ENCODE data around the gene ZNF664.

The ZNF664 gene

GRCh38 chr12:124010687-124011086, 37.7 kb downstream of the ZNF664 start:
- no peak for DNase-seq (ENCODE audit: low spot score)

- no peak for DNase-seq (ENCODE audit: low spot score)
These were observed 38.6 kb downstream of the ZNF664 start for GRCh38 chr12:124011435-124012115.

GRCh38 chr12:124013073-124013472, 40.1 kb downstream of the ZNF664 start:
- DNase-seq (ENCODE audit: low spot score) = no peak

- DNase-seq (ENCODE audit: low spot score) = no peak
These were observed 42.8 kb downstream of the ZNF664 start for GRCh38 chr12:124015494-124016461.

GRCh38 chr12:124017064-124017463, 44.0 kb downstream of the ZNF664 start:
- no peak for DNase-seq (ENCODE audit: low spot score)

GRCh38 chr12:124018539-124018938, 45.5 kb downstream of the ZNF664 start:
- no peak for DNase-seq (ENCODE audit: low spot score)

- no peak for DNase-seq (ENCODE audit: low spot score)
These were observed 46.1 kb downstream of the ZNF664 start for GRCh38 chr12:124019115-124019514.

- DNase-seq (ENCODE audit: low spot score) = no peak
These were observed 47.5 kb downstream of the ZNF664 start for GRCh38 chr12:124020514-124020949.

GRCh38 chr12:124021007-124021406, 48.0 kb downstream of the ZNF664 start:
- no peak for DNase-seq (ENCODE audit: low spot score)

GRCh38 chr12:124022161-124022560, 49.1 kb downstream of the ZNF664 start:
- DNase-seq (ENCODE audit: low spot score) = no peak

- DNase-seq (ENCODE audit: low spot score) = no peak
These were observed 51.3 kb downstream of the ZNF664 start for GRCh38 chr12:124024263-124024678.

GRCh38 chr12:124024776-124025175, 51.8 kb downstream of the ZNF664 start:
- no peak for DNase-seq (ENCODE audit: low spot score)

- DNase-seq (ENCODE audit: low spot score) = no peak
These were observed 52.6 kb downstream of the ZNF664 start for GRCh38 chr12:124025661-124026060.

- no peak for DNase-seq (ENCODE audit: low spot score)
These were observed 54.0 kb downstream of the ZNF664 start for GRCh38 chr12:124026755-124027745.

GRCh38 chr12:124027753-124028554, 54.9 kb downstream of the ZNF664 start:
- DNase-seq (ENCODE audit: low spot score) = no peak

GRCh38 chr12:124028555-124028925, 55.5 kb downstream of the ZNF664 start:
- DNase-seq (ENCODE audit: low spot score) = no peak

GRCh38 chr12:124030008-124030407, 57.0 kb downstream of the ZNF664 start:
- DNase-seq (ENCODE audit: low spot score) = no peak

- DNase-seq (ENCODE audit: low spot score) = peak; percentile 41
These were observed 57.5 kb downstream of the ZNF664 start for GRCh38 chr12:124030510-124030909.

- no peak for DNase-seq (ENCODE audit: low spot score)
These were observed 58.0 kb downstream of the ZNF664 start for GRCh38 chr12:124031058-124031457.

GRCh38 chr12:124032265-124032886, 59.4 kb downstream of the ZNF664 start:
- DNase-seq (ENCODE audit: low spot score) = peak; percentile 80

- DNase-seq (ENCODE audit: low spot score) = no peak
These were observed 60.8 kb downstream of the ZNF664 start for GRCh38 chr12:124033859-124034258.
